HG02798 (cell line): ENCODE data around the gene SETBP1.
A peak's percentile ranks its signal among the peaks of the same experiment; 100 is the strongest.

ENCODE experiments used
- ATAC-seq: cut with Tn5 transposase; IDR thresholded peaks from one replicate; pipeline ENCODE4 v1.9.1; 2021; ENCODE audit warnings: mild to moderate bottlenecking; ENCODE audit not compliant: unreplicated experiment, poor library complexity

SETBP1 gene

GRCh38 chr18:44680273-44681075, at the start of gene SETBP1:
TSS of gene SETBP1 (plus strand) at chr18:44680888. CDS start at chr18:44701347, 20,459 bp downstream.
- peak; percentile 26 for ATAC-seq

GRCh38 chr18:44632469-44633145, 48.1 kb upstream of the SETBP1 start:
- ATAC-seq = no peak

GRCh38 chr18:44635546-44635945, 45.1 kb upstream of the SETBP1 start:
- ATAC-seq = no peak

- peak; percentile 66 for ATAC-seq
Observed at GRCh38 chr18:44636241-44636640, 44.4 kb upstream of the SETBP1 start.

GRCh38 chr18:44637210-44638033, 43.3 kb upstream of the SETBP1 start:
- no peak for ATAC-seq

GRCh38 chr18:44638034-44638540, 42.6 kb upstream of the SETBP1 start:
- no peak for ATAC-seq

GRCh38 chr18:44638811-44639210, 41.9 kb upstream of the SETBP1 start:
- no peak for ATAC-seq

- no peak for ATAC-seq
Observed at GRCh38 chr18:44643004-44643403, 37.7 kb upstream of the SETBP1 start.

- no peak for ATAC-seq
Observed at GRCh38 chr18:44651478-44651877, 29.2 kb upstream of the SETBP1 start.

- no peak for ATAC-seq
Observed at GRCh38 chr18:44651918-44652572, 28.6 kb upstream of the SETBP1 start.

GRCh38 chr18:44652722-44653121, 28.0 kb upstream of the SETBP1 start:
- no peak for ATAC-seq

GRCh38 chr18:44654573-44654972, 26.1 kb upstream of the SETBP1 start:
- no peak for ATAC-seq

GRCh38 chr18:44655435-44655834, 25.3 kb upstream of the SETBP1 start:
- ATAC-seq = no peak

GRCh38 chr18:44659771-44660170, 20.9 kb upstream of the SETBP1 start:
- no peak for ATAC-seq

- ATAC-seq = no peak
Observed at GRCh38 chr18:44668270-44668975, 12.3 kb upstream of the SETBP1 start.

GRCh38 chr18:44671914-44672313, 8.8 kb upstream of the SETBP1 start:
- no peak for ATAC-seq

- ATAC-seq = no peak
Observed at GRCh38 chr18:44672506-44672905, 8.2 kb upstream of the SETBP1 start.

GRCh38 chr18:44673256-44673880, 7.3 kb upstream of the SETBP1 start:
- no peak for ATAC-seq

GRCh38 chr18:44677933-44678332, 2.8 kb upstream of the SETBP1 start:
- no peak for ATAC-seq
